SK-N-DZ (cell line): Measurements from ENCODE around the gene AGER.
A peak's percentile ranks its signal among the peaks of the same experiment; 100 is the strongest.
"Not testable (repeated sequence)": the region's sequence is repeated elsewhere in the genome, so short reads cannot be mapped to it uniquely, and the experiment has no call there.

Source experiments
- DNase-seq: peaks from one replicate; pipeline ENCODE4 v3.0.0-alpha.2; 2015; ENCODE audit warnings: low spot score

AGER gene

GRCh38 chr6:32200711-32201475 lies 16.8 kb upstream of the AGER start:
- no peak for DNase-seq

GRCh38 chr6:32198866-32199265 lies 14.8 kb upstream of the AGER start:
- no peak for DNase-seq

GRCh38 chr6:32198345-32198696 lies 14.3 kb upstream of the AGER start:
- DNase-seq, result no peak

GRCh38 chr6:32196682-32197616 lies 12.9 kb upstream of the AGER start:
- DNase-seq, result peak; percentile 45

GRCh38 chr6:32195902-32196681 lies 12.0 kb upstream of the AGER start:
- peak; percentile 88 for DNase-seq

GRCh38 chr6:32195652-32195901 lies 11.5 kb upstream of the AGER start:
- DNase-seq, result peak; percentile 99

GRCh38 chr6:32194825-32195651 lies 11.0 kb upstream of the AGER start:
- DNase-seq, result peak; percentile 72

GRCh38 chr6:32194388-32194787 lies 10.3 kb upstream of the AGER start:
- DNase-seq, result no peak

- not testable (repeated sequence) for DNase-seq
Observed at GRCh38 chr6:32193096-32193495, 9.0 kb upstream of the AGER start.

GRCh38 chr6:32192608-32193039 lies 8.6 kb upstream of the AGER start, which contains the start of gene GPSM3:
Gene GPSM3 (minus strand): TSS chr6:32192643. CDS start chr6:32192513, 130 bp downstream.
- DNase-seq, result no peak

GRCh38 chr6:32191696-32192607 lies 7.9 kb upstream of the AGER start:
- no peak for DNase-seq

GRCh38 chr6:32190911-32191677 lies 7.0 kb upstream of the AGER start:
- DNase-seq, result no peak

GRCh38 chr6:32190054-32190851 lies 6.2 kb upstream of the AGER start, which contains the start of gene PBX2:
Gene PBX2 (minus strand): TSS chr6:32190202. CDS start chr6:32189915, 287 bp downstream.
- peak; percentile 96 for DNase-seq

GRCh38 chr6:32189742-32190053 lies 5.6 kb upstream of the AGER start:
- DNase-seq, result no peak

- no peak for DNase-seq
Observed at GRCh38 chr6:32189069-32189741, 5.2 kb upstream of the AGER start.

- DNase-seq, result no peak
Observed at GRCh38 chr6:32188381-32189068, 4.5 kb upstream of the AGER start.

GRCh38 chr6:32187725-32188380 lies 3.8 kb upstream of the AGER start:
- DNase-seq, result not testable (repeated sequence)
